GM19025 (cell line): Measurements from ENCODE around the gene ZFYVE28.
A peak's percentile ranks its signal among the peaks of the same experiment; 100 is the strongest.
"Not testable (repeated sequence)": the region's sequence is repeated elsewhere in the genome, so short reads cannot be mapped to it uniquely, and the experiment has no call there.

Source experiments
- ATAC-seq: cut with Tn5 transposase; IDR thresholded peaks from one replicate; pipeline ENCODE4 v1.9.1; 2021; ENCODE audit warnings: mild to moderate bottlenecking, low read depth, moderate library complexity; ENCODE audit not compliant: unreplicated experiment

The ZFYVE28 gene

DNA sequence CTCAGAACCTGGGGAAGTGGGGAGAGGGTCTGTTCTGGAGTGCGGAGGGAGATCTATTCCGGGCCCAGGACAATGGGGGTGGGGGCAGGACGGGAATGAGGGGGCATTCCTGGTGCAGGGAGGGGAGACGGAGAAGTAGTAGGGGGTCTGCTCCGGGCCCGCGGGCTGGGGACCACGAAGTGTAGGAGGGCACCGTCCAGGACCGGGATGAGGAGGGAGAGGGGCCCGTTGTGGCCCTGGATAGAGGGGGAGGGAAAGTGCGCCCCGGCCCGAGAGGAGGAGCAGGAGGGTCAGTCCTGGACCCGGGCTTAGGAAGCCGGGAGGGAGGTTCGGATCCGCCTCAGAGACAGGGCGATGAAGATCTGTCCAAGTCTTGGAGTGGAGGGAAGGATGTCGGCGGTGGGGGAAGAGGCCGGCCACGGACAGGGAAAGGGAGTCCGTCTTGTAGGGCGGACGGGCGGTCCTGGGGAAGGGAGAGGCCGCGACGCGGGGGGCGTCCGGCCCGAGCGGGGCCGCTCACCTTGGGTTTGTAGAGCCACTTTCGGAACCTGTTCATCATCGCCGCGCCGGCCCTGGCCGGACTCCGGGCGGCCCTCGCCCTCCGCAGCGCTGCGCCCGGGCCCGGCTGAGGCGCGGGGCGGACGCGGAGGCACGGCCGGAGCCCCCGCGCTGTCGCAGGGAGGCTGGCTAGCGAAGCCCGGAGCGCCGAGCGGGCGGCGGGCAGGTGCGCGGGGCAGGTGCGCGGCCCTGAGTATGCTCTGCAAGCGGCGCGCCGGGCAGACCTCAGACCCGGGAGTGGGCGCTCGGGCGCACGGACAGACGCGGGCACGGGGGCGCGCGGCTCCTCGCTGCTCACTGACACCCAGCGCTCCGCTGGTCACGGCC lies at the start of gene ZFYVE28:
ZFYVE28 (minus strand) TSS at position 881 of the 885 bp plus-strand sequence; CDS start at position 559, 322 bp downstream.
- no peak for ATAC-seq

DNA sequence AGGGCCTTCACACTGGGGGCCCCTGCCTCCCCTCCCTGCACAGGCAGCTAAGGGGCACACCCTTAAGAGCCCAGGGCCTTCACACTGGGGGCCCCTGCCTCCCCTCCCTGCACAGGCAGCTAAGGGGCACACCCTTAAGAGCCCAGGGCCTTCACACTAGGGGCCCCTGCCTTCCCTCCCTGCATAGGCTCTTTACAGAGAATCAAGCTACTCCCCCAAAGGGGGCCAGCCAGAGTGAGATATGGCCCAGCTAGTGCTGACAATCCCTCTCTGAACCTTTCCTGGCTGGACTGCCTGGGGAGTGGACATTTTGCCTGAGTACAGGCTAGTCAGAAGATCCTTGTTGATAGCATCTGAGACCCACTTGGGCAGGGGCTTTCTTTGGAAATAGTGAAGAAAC lies 47.1 kb upstream of the ZFYVE28 start:
- not testable (repeated sequence) for ATAC-seq

DNA sequence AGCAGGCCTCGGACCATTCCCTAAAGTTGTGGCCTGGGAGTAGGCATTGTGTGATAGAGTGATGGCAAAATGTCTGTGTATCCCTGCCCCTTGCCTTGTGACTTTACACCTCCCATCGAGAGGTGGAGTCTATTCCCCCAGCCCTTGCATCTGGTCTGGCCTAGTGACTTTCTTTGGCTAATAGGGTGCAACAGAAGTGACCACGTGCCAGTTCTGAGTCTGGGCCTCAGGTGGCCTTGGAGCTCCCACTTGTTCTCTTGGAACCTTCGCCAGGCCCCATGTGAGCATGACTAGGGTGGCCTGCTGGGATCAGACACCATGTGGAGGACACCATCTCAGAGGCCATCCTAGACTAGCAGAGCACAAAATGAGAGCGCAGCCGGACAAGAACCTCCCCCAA lies 46.6 kb upstream of the ZFYVE28 start:
- ATAC-seq: no peak

DNA sequence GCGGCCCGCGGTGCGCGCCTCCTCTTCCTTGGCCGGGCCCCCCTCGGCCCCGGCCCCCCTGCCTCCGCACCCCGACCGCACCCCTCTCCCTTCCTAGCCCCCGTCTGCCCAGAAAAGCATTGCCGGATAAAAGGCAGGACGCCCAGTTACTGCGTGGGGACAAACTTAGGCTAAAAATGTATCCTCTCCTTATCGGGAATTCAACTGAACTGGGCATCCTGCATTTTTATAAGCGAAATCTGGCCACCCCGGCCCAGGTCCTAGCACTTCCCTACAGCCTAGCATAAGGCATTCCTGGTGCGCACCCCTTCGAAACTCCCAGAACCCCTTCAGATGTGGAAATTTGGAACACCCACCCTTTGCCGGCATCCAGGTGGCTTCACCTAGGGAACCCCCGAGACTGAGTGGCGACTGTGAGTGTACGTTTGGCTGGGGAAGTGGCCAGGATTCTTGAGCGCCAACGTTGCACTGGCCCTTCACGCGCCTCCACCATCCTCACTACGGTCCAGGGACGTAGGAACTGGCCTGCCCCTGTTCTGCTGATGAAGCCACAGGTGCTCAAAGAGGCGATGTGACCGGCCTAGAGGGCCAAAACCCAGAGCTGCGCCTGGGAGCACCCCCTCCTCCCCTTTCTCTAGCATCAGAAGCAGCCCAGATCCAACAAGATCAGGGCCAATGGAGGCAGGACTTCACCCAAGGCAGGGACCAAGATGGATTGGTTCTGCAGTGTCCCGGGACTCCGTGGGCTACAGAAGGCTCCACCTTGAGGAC lies 44.7 kb upstream of the ZFYVE28 start:
- no peak for ATAC-seq

DNA sequence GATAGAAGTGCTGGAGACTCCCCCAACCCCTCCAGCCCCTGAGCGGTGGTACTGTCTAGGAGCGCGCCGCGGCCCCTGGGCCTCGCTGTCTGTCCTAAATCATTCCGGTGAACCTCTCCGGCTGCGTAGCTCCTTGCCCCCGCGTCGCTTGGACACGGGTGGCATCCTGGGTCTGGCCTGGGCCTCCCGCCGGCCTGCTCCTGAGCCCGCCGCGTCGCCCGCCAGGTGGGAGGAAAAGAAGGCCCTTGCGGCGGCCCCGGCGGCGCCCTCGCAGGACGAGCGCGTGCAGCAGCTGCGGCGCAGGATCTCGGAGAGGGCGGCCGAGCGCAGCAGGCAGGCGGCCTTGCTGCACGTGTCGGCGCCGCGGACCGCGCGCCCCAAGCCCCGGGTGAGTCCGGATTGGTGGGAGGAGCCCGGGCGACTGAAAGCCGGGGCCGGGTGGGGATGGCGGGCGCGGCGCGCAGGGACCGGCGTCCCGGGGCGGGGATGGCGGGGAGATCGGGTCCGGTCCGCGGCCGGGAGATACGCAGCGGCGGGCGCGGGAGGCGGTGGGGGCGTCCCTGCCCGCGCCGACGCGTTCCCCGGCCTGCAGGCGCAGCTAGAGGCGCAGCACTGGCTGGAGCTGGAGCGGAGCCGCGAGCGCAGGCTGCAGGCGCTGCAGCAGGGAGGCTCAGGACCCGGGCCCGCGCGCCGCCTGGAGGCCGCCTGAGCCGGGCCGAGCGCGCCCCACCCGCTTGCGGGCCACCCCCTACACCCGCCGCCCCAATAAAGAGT lies 44.0 kb upstream of the ZFYVE28 start:
- peak; percentile 83 for ATAC-seq

DNA sequence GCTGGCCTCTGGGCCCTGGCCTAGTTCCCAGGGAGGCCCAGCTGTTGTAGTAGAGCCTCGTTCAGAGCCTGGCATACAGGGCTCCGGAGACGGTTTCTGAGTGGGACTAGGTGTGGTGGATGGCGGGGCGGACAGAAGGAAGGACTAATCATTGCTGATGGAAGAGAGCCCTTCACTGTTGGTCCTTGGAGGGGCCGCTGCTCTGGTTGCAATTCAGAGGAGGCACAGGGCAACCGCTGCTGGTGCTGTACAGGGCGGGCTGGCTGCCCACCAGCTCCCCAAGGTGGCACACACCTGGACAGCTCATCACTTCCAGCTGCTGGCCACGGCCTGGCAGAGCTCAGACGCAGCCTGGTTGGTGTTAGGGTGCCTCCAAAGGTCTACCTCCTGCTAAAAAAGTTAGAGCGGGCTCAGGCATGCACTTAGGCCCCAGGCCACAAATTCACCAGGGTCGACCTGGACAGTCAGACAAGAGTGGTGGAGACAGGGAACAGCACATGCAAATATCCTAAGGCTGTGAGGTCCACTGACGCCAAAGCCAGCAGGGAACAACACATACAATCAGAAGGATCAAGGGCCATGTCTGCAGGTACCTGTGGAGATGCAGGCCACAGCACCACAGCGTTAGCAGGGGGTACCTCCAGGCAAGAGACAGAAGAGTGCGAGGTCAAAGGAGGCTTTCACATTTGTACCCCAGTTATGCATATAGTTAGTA lies 43.0 kb upstream of the ZFYVE28 start:
- no peak for ATAC-seq

DNA sequence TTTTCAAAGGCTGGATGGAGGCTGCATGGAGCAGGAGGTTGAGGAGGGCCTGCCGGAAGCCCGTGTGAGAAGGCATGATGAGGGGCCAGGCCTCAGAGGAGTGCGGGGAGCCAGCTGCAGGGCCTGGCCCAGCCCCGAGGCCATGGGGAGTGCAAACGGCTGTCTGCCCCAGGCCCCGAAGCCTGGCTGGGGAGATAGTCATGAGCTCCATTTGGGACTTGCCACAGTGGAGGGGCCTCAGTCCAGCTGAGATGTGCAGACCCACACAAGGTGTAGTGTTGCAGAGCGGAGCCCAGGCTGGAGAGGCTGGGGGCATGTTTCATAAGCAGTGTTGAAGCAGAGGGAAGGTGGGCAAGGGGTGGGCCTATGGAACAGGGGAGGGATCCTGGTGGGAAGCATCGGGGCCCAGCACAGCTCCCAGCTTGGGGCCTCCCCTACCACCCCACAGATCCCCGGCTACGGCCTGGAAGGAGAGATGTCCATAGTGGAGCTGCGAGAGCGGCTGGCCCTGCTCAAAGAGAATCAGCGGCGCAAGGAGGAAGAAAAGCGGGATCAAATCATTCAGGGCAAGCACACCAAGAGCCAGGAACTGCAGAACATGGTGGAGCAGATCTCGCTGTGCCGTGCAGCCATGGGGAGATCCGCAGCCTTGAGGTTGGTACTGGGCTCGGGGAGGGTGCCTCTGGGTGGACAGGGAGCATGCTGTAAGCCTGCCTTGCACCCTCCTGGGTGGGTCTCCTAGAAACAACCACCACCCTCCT lies 41.3 kb upstream of the ZFYVE28 start:
- no peak for ATAC-seq

DNA sequence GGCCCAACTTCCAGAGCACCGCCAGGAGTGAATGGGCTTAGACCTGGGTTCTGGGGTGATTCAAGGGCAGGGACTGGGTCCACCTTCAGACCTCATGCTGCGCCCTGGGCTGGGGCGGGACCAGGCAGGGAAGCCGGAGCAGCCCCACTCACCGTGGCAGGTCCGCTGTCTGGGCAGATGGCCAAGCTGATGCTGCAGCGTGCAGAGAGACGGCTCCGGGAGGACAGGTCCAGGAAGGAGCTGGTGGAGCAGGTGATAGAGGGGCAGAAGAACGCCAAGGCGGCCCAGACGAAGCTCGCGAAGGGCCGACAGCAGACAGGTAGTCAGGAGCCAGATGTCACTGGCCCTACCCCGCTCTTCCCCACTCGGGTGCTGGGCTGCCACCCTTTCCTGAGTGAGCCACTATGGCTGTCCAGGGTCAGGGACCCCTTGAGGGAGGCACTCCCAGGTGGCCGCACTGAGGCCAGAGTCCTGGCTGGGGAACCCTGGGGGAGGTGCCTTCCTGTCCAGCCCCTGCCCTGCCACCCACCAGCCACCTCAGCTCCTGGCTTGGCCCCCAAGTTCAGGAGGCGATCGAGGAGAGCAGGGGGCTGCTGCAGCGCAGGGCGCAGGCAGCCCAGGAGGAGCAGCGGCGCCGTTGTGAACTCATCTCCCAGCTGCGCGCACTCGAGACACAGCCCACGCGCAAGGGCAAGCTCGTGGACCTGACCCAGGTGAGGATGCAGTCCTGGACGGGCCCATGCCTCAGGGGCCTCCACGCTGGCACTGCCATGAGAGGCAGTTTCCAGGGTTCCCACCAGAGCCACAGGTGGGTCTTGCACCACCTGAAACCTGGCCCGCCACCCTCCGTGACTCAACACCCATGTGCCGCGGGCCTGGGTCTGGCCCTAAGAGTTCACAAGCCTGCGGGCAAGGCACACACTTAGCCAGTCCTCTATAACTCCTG lies 40.4 kb upstream of the ZFYVE28 start:
- ATAC-seq: no peak

DNA sequence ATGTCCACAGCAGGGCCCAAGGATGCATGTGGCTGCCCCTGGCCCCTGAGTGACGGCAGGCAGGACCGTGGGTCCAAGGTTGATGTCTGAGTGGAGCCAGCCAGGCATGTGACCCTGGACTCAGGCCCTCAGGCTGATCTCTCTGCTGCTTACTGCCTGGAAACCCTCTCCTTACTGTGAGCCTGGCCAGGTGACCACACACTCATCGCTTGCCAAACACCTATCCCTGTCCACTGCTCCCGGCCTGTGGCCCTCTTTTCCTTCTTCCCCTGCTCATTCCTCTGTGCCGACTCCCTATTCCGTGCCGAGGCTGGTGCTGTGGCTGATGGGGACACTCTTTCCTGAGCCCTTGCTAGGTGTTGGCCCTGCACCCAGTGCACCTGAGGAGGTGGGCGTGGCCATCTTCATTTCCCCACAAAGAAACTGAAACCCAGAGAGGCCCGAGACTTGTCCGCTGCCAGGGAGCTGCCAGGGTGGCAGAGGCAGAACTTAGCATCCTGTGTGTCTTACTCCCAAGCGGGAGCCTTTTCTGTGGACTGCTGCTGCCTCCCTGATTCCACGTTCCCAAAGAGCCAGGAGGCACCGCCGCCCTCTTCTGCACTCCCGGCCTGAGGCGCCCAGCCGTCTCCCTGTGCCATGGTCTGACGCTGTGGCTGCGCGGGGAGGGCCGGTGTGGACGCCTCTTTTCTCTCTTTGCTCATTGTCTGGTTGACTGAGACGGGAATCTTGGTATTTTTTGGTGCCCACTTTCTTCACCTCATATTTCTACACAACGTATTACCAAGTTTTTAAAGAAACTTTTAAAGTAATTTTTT lies 39.2 kb upstream of the ZFYVE28 start:
- ATAC-seq: no peak

DNA sequence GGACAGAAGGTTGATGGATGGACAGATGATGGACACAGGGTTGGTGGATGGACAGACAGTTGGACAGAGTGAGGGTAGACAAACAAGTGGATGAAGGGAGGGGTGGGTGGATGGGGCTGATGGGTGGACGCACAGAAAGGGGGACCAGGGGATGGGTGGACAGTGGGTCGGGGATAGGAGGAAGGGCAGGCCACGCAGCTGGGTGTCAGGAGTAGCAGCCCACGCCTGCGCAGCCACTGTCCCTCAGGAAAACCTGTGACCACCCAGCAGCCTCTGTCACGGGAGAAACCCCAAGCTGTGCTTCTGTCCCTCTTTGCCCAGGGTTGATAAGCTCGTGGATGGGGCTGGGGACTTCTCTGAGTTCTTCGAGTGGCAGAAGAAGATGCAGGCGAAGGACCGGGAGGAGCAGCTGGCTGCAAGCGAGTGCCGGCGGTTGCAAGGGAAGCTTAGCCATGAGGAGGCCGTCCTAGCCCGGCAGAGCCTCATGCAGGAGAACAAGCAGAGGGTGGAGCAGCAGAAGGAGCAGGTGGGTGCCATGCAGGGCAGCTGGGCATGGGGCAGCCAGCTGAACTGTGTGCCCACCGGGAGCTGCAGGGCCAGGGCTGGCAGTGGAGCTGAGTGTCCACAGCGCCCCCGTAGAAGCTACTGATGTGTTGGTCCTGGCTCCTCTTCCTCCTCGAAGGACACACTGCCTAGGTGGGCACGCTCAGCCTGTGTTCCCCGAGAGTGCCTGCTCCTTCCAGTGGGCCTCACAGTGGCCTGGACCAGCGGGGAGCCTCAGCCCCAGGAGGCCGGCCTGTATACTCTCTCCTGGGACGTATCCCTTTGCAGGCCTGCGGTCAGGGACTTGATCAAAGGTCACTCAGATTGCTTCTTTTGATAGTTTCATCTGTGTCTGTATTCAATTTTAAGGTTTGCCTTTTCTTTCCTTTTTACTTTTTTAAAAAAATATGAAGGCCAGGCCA lies 33.7 kb upstream of the ZFYVE28 start:
- no peak for ATAC-seq

DNA sequence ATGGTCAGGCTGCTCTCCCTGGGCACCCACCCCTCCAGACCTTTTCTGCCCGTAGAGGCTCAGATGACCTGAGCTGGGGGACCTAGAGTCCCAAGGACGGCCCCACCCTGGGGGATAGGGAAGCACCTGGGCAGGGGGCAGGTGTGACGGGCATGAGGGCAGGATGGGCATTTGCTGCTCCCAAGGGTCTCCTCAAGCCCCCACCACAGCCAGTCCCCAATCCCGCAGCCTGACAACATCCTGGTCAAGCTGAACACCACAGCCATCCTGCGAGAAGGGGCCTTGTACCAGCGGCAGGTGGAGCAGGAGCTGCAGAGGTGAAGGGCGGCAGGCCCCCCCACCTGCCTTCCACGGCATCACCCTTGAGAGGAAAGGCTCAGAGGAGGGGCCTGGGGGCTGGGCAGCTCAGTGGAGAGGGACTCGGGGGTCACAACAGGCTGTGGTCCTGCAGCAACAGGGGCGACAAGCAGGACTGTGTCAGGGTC lies 32.6 kb upstream of the ZFYVE28 start:
- no peak for ATAC-seq

DNA sequence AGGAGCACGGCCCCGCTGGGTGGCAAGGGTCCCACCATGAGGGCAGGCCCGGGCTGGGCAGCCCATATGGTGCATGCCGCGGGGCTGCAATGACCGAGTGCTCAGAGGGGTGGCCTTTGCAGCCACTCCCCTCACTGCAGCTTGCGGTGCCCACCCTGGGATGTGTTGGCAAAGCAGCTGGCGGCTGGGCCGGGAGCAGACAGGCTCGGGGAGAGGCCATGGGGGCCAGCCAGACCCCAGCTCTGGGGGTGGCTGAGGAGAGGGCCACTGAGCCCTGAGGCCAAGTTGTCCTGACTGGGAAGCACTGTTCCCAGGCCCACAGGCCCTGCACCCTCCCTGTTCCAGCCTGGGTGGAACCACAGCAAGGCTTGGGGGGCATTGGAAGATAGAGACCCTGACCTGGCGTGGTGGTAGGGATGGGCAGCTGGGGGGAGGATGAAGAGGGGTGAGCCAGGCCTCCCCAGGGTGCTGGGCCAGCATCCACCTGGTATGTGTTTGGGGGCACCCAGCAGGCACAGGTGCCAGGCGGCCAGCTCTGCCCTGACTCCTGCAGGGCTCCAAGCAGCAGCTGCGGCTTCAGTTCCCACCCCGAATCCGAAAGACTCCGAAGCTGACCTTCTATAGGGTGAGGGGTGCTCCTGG lies 32.1 kb upstream of the ZFYVE28 start:
- no peak for ATAC-seq

DNA sequence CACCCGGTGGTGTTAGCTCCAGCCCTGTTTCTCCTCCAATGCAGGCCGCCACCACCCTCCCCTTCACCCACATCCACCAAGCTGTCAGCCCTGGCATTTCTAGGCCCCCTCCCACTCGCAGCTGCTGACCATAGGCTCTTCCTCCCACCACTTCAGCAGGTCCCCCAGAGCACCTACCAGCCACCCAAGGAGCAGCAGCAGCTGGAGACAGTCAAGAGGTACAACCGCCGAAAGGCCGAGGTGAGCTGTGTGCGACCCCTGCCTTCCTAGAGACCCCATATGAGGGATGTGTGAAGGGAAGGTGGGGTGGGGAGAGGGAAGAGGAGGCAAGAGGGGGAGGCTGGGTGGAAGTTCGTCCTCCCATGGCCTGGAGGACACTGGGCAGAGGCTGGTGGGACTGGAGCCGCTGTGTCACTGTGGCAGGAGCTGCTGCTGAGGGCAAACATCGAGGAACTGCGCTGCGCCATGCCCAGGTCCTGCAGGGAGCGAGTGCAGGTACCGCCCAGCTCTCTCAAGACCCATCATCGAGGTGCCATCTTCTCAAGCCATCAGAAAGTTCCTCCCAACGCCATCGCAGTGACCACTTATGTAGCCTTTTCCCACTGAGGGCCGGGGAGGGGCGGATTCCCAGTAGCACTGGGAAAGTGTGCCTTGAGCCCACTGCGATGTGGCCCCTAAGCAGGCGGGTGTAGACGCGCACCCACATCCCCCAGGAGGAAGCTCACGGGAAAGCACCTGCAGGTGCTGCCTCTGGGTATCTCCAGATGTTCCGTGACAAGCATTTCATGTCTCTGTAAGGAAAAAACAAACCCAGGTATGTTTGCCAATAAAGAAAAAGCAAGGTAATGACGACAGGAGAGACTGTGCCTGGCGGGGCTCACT lies 31.3 kb upstream of the ZFYVE28 start:
- no peak for ATAC-seq

DNA sequence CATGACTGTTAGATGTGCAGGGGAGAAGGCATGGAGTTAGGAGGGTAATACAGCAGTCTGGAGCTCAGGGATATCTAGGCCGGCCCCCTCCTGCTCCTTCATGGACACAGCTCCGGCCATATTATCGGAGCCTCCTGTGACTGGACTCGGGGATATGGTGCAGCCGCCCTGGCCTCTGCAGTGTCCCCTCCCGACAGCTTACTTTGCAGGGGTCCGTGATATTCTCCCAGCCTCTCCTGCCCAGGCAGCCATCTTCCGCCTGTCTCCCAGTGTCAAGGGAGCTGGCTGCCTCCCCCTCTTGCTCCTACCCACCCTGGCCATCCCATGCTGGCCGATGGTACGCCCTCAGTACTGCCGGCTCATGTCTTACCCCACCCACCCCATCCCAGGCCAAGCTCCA lies 30.6 kb upstream of the ZFYVE28 start:
- ATAC-seq: no peak

DNA sequence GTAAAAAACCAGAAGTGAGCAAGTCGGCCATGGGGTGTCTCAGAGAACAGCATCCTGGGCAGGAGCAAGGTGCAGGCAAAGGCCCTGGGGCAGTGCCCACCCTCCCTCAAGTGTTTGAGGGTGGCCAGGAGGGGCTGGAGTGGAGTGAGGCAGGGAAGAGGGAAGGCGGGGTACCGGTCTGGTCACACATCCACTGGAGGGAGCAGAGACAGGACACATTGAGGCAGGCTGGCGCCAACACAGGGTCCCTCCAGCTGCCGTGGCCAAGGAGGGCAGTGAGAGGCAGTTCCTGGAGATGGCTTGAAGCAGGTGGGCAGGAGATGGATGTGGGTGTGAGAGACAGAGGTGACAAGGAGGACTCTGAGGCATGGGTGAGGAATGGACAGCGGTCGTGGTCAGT lies 30.1 kb upstream of the ZFYVE28 start:
- ATAC-seq: no peak
